GM21423 (cell line): ENCODE results near the gene SHMT2.

ENCODE experiments used
- ATAC-seq: cut with Tn5 transposase; IDR thresholded peaks from one replicate; pipeline ENCODE4 v1.9.1; 2021; ENCODE audit warnings: mild to moderate bottlenecking, moderate library complexity; ENCODE audit not compliant: unreplicated experiment

SHMT2 gene

GRCh38 chr12:57196956-57197355 lies 32.6 kb upstream of the SHMT2 start:
- no peak for ATAC-seq

- ATAC-seq, result no peak
These were observed 31.2 kb upstream of the SHMT2 start for GRCh38 chr12:57198329-57198728.

GRCh38 chr12:57199191-57199590 lies 30.3 kb upstream of the SHMT2 start:
- no peak for ATAC-seq

- ATAC-seq, result no peak
These were observed 29.0 kb upstream of the SHMT2 start for GRCh38 chr12:57200497-57200896.

GRCh38 chr12:57201219-57201618 lies 28.3 kb upstream of the SHMT2 start:
- no peak for ATAC-seq

- ATAC-seq, result no peak
These were observed 27.9 kb upstream of the SHMT2 start for GRCh38 chr12:57201631-57202030.

GRCh38 chr12:57202321-57202720 lies 27.2 kb upstream of the SHMT2 start:
- no peak for ATAC-seq

- ATAC-seq, result no peak
These were observed 26.3 kb upstream of the SHMT2 start for GRCh38 chr12:57203201-57203600.

- ATAC-seq, result no peak
These were observed 25.7 kb upstream of the SHMT2 start for GRCh38 chr12:57203791-57204190.

GRCh38 chr12:57204454-57204853 lies 25.1 kb upstream of the SHMT2 start:
- no peak for ATAC-seq

GRCh38 chr12:57205186-57205585 lies 24.3 kb upstream of the SHMT2 start:
- ATAC-seq, result no peak

- no peak for ATAC-seq
These were observed 23.6 kb upstream of the SHMT2 start for GRCh38 chr12:57205931-57206330.

- no peak for ATAC-seq
These were observed 21.5 kb upstream of the SHMT2 start for GRCh38 chr12:57207731-57208630.

- ATAC-seq, result no peak
These were observed 20.8 kb upstream of the SHMT2 start for GRCh38 chr12:57208631-57209282.

GRCh38 chr12:57209916-57210315 lies 19.6 kb upstream of the SHMT2 start:
- ATAC-seq, result no peak

GRCh38 chr12:57210461-57210860 lies 19.1 kb upstream of the SHMT2 start:
- no peak for ATAC-seq

- no peak for ATAC-seq
These were observed 18.4 kb upstream of the SHMT2 start for GRCh38 chr12:57210926-57211692.

- ATAC-seq, result no peak
These were observed 17.5 kb upstream of the SHMT2 start for GRCh38 chr12:57211791-57212700.

- ATAC-seq, result no peak
These were observed 16.8 kb upstream of the SHMT2 start for GRCh38 chr12:57212701-57213057.

- ATAC-seq, result no peak
These were observed 16.3 kb upstream of the SHMT2 start for GRCh38 chr12:57213058-57213715.
